ENCODE data around the gene AP3D1. TPM values are rescaled to one million over a fixed set of nuclear protein-coding genes. Genes with fewer than 3 reads are reported as not detected.

AP3D1 gene
- total and polyA plus RNA-seq, 2 donors (not counting 3 experiments of a cell fraction or from before 2014, with no cell fraction given) = 130 to 137 TPM

- dilution Hi-C loops (cut with MboI; ENCODE audit: extremely low pct_ligation_motif_present, low sequenced_read_pairs) (no loop called here), intact Hi-C loops (cut with micrococcal nuclease) (no loop called here)
- Histone ChIP-seq H3K9me3 (replicated peaks; ENCODE audit: control insufficient read depth, insufficient read depth, low read length) (no peaks in the 10 kb centered on the region), H2AFZ (ENCODE audit: low read depth, low read length) (no peak overlapping the region), H3K27me3 (ENCODE audit: control insufficient read depth in 2 of 2, insufficient read depth in 2 of 2, low read length in 2 of 2) (no peaks in the 10 kb centered on the region), H3K79me2 (ENCODE audit: control insufficient read depth, insufficient read depth, low read length) (peaks cover 92% of the 10 kb centered on the region), H3K4me1 (ENCODE audit: control insufficient read depth, extremely low read depth, insufficient read depth, low read length) (no peaks in the 10 kb centered on the region), H3K27ac (ENCODE audit: insufficient read depth, low read depth, low read length) (no peak overlapping the region), H4K20me1 (replicated peaks; ENCODE audit: control insufficient read depth, extremely low read depth, insufficient read depth, low read length) (peaks cover 2% of the 10 kb centered on the region), H3K9ac (replicated peaks; ENCODE audit: extremely low read depth, insufficient read depth, low read length) (no peak overlapping the region), H3K9me1 (replicated peaks; ENCODE audit: control insufficient read depth, extremely low read depth, insufficient read depth, low read length) (no peaks in the 10 kb centered on the region), H3K4me2 (ENCODE audit: insufficient read depth, low read length) (no peak overlapping the region), H3K36me3 (ENCODE audit: control insufficient read depth in 2 of 2, extremely low read depth in 1 of 2, insufficient read depth in 2 of 2, low read length in 2 of 2) (peaks cover 0 to 6% of the 10 kb centered on the region in 2 experiments), H3K4me3 (replicated peaks in 1 of 3; ENCODE audit: insufficient read depth in 1 of 3, low read depth in 1 of 3, low read length in 3 of 3) (no peak overlapping the region)
- FAIRE-seq (no peak), DNase-seq (ENCODE audit: low read depth, low spot score) (no peak)
- ChIA-PET POLR2A (no interaction called here), CTCF (interaction anchor here (0.9 kb wide), 1 partner anchor 9 kb away, joined by 3 read pairs; no protein-coding TSS in a partner anchor)
- no TSS peak for BruUV-seq (replicated peaks)
- TF ChIP-seq CTCF (IDR thresholded peaks at IDR 0.05; ENCODE audit: extremely low read depth in 1 of 2, insufficient read depth in 1 of 2, low read depth in 1 of 2, low read length in 2 of 2) = no peak
- no peak for TF ChIP-seq MYC (IDR thresholded peaks at IDR 0.05; ENCODE audit: low read depth, low read length)
- no peak for TF ChIP-seq POLR2A (IDR thresholded peaks at IDR 0.05; ENCODE audit: low read depth, low read length)
- TF ChIP-seq JUN (IDR thresholded peaks at IDR 0.05; ENCODE audit: borderline replicate concordance, insufficient read depth, insufficient read length, low read depth) = no peak
- TF ChIP-seq EZH2 (IDR thresholded peaks at IDR 0.05; ENCODE audit: borderline replicate concordance, low read depth, low read length, severe bottlenecking) = no peak
- no peak for TF ChIP-seq FOS (IDR thresholded peaks at IDR 0.05; ENCODE audit: borderline replicate concordance, insufficient read depth, low read length)
- TF ChIP-seq GATA2 (IDR thresholded peaks at IDR 0.05; ENCODE audit: insufficient read depth, insufficient read length, low read depth, low read length) = no peak
- no peak for TF ChIP-seq MAX (IDR thresholded peaks at IDR 0.05; ENCODE audit: insufficient read depth, insufficient read length)
- no peak for TF ChIP-seq POLR2AphosphoS5 (IDR thresholded peaks at IDR 0.05; ENCODE audit: insufficient read depth, low read depth, low read length)
Observed at GRCh38 chr19:2176337-2176994, 25.1 kb upstream of the AP3D1 start.

Measured in endothelial cell of umbilical vein (primary cell).